Activated T-helper 17 cell treated with anti-CD3 and anti-CD28 coated beads, Interleukin-2, amount 50 U/mL, for 72 hours (primary cell): ENCODE results near the gene FOXF1. TPM values are rescaled to one million over a fixed set of nuclear protein-coding genes. Genes with fewer than 3 reads are reported as not detected.

Experiments used
- ATAC-seq: fragments of 150-1000 bp; cut with Tn5 transposase; replicated peaks from 2 replicates; pipeline ENCODE4 v1.10.0; 2021; ENCODE audit warnings: mild to moderate bottlenecking, moderate library complexity
- H3K27ac Mint-ChIP-seq: one replicate; pipeline ENCODE4 v1.8.0; 2022; ENCODE audit warnings: mixed read lengths
- H3K27me3 Mint-ChIP-seq: one replicate; pipeline ENCODE4 v1.8.0; 2022; ENCODE audit warnings: mixed read lengths
- H3K36me3 Mint-ChIP-seq: one replicate; pipeline ENCODE4 v1.8.0; 2022; ENCODE audit warnings: low read depth, mild to moderate bottlenecking, mixed read lengths
- H3K4me1 Mint-ChIP-seq: one replicate; pipeline ENCODE4 v1.8.0; 2022; ENCODE audit warnings: mixed read lengths
- H3K4me3 Mint-ChIP-seq: one replicate; pipeline ENCODE4 v1.8.0; 2022; ENCODE audit warnings: mild to moderate bottlenecking, mixed read lengths
- H3K9me3 Mint-ChIP-seq: one replicate; pipeline ENCODE4 v1.8.0; 2022; ENCODE audit warnings: mixed read lengths
- total RNA-seq, 2 donors: library from RNA; stranded (reverse); gene quantifications; one replicate each; pipeline ENCODE4 v1.2.3, GENCODE V29; 2022

Gene FOXF1
- total RNA-seq, 2 donors from 2014 or later = not detected

DNA sequence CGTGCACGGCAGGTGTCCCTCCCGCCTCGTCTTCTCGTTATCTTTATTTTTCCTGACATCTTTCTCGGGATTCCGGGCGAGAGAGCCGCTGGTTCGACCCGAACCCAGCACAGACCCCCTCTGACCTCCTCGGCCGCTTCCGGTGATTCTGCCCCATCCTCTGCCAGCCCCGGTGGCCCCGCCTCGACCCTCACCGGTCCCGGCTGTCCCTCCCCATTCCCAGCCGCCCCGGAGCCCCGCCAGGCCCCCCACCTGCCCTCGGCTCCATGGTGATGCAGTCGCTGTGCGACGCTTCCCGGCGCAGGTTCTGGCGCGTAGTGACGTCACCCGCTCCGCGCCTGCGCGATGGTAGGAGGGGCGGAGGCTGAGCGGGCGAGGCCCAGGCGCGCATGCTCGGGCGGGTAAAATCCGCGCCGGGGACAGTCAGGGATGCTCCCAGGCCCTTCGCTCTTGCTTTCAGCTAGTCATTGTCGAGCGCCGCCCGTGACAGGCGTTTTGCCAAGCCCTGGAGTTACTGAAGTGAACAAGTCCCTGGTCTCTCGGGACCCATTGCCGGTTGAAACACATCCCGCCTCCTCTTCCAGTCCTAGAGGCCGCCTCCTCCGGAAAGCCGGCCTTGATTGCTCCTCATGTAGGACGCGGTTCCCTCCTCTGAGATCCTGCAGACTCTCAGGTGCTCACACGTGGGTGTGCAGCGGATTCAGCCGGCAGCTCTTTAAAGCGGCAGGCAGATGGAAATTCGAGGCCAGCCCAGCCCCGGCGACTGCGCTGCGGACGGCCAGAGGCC is 44.8 kb downstream of the FOXF1 start, which contains the start of gene MTHFSD:
MTHFSD (minus strand) TSS at position 319 of the 787 bp plus-strand sequence; CDS start at position 268, 51 bp downstream.
- Mint-ChIP-seq H3K4me3 (peak within 1 kb of the TSS; percentile 89), H3K36me3 (peaks cover 38% of the 10 kb centered on the region), H3K4me1 (no peaks in the 10 kb centered on the region), H3K27ac (peak within 1 kb of the TSS; percentile 97), H3K27me3 (peaks cover 8% of the 10 kb centered on the region), H3K9me3 (no peaks in the 10 kb centered on the region)
- ATAC-seq = peak; percentile 93

DNA sequence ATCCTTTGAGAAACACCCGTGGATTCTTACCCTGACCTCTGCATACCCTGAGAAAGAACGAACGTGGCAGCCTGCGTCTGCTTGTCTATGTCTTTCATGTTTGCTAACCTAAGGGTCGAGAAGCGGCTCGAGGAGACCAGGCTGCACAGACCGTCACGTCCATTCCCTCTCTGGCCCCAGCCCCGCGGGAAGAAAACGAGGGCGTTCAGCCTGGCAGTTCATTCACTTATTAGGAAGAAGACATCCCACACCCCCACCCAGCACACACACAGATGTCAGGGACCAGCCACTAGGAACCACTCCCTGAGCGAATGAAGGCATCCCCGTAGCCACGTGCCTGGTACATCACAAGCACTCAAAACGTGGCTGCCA is 45.4 kb downstream of the FOXF1 start:
- H3K27ac Mint-ChIP-seq = peak overlapping the region; percentile 97
- ATAC-seq = no peak

DNA sequence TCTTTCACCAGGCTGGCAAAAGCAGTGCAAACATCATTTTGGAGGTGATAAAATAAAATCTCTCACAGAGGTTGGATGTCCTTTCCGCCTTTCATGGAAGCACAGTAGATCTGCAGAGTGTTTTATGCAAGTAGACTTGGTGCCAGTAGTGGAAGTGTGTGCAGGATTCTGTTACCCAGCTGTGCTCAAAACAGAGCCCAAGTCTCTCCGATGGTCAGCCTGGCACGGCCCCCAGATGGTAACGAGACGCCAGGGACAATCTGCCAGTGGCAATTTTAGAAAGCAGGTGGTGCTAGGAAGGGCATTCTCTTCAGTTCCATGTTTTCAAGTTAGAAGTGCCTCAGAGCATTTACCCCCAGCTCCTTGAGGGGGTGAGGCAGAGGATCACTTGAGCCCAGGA is 46.2 kb downstream of the FOXF1 start:
- Mint-ChIP-seq H3K27ac (no peak overlapping the region), H3K9me3 (no peaks in the 10 kb centered on the region), H3K4me1 (no peaks in the 10 kb centered on the region), H3K36me3 (peaks cover 27% of the 10 kb centered on the region), H3K27me3 (peaks cover 11% of the 10 kb centered on the region), H3K4me3 (peak overlapping the region; percentile 89)
- ATAC-seq = no peak

More for the DNA sequence above, 45.4 kb downstream of the FOXF1 start:
- no peaks in the 10 kb centered on the region for H3K9me3 Mint-ChIP-seq
- H3K4me1 Mint-ChIP-seq = no peaks in the 10 kb centered on the region
- H3K36me3 Mint-ChIP-seq = peaks cover 33% of the 10 kb centered on the region
- peak overlapping the region; percentile 89 for H3K4me3 Mint-ChIP-seq
- peaks cover 11% of the 10 kb centered on the region for H3K27me3 Mint-ChIP-seq

DNA sequence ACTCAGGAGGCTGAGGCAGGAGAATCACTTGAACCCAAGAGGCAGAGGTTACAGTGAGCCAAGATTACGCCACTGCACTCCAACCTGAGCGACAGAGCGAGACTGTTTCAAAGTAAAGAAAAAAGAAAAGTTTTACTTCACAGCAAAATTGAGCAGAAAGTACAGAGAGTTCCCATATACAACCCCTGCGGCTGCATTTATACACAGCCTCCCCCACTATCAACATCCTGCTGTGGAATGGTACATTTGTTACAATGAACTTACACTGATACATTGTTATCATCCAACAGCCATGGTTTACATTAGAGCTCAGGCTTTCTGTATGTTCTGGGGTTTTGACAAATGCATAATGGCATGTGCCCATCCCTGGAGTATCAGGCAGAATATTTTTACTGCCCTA is 47.3 kb downstream of the FOXF1 start:
- H3K4me3 Mint-ChIP-seq = no peak overlapping the region
- no peaks in the 10 kb centered on the region for H3K4me1 Mint-ChIP-seq
- no peak overlapping the region for H3K27ac Mint-ChIP-seq
- no peak for ATAC-seq
- peaks cover 22% of the 10 kb centered on the region for H3K36me3 Mint-ChIP-seq
- peaks cover 15% of the 10 kb centered on the region for H3K27me3 Mint-ChIP-seq
- no peaks in the 10 kb centered on the region for H3K9me3 Mint-ChIP-seq

DNA sequence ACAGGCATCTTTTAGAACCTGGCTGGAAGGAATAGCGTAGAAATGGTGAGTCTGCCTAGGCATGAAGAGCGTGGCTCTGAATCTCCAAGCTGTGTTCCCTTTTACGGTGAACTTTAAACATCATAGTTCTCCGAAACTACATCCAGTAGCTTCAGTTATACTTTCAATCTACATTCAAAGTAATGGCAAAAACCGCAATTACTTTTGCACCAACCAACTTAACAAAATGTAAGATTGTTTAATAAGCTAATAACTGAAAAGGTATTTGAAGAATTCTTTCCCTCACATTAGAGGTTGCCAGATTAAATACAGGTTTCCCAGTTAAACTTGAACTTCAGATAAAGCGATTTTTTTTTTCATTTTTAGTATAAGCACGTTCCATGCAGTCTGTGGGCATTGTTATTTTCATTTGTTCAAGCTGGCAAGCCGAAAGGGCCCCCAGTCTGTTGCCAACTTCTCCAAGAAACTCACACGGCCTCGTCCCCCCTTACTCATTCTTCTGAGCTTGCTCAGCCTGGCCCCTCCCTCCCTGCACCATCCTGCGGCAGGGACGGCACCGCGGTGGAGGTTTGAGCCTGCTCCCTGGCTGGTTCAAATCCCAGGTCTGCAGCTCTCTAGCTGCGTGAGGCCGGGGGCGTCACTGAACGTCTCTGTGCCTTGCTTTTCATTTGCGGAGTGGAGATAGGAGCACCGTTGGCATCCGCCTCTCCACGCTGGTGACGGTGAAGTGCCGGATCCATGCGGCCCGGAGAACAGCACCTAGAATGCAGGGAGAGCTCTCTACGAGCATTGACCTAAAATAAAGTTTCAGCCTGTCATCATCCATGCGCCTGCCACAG is 48.2 kb downstream of the FOXF1 start:
- Mint-ChIP-seq H3K4me3 (no peak overlapping the region), H3K27me3 (peaks cover 19% of the 10 kb centered on the region), H3K4me1 (no peaks in the 10 kb centered on the region), H3K36me3 (peaks cover 16% of the 10 kb centered on the region), H3K27ac (no peak overlapping the region), H3K9me3 (no peaks in the 10 kb centered on the region)
- no peak for ATAC-seq

DNA sequence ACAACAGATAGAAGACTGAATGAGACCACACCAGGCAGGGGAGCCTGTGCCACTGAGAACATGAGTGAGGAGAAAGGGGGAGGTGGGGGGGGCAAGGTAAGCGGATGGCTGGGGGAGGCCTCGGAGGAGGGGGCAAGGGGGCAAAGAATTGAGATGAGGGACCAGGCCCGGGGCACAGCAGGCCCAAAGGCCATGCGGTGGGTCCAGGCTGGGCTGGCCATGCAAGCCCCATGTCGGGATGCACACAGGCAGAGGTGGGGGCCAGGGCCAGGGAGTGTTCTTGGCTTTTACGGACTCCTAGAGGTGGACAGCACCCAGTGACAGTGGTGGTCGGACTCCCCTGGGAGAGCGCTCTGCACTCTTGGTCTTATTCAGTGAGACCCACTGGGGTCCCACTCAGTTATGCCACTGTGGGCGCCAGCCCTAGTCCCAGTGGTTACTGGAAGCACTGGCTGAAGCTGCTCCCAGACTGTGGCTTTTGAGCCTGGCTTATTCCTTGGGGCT is 49.5 kb downstream of the FOXF1 start:
- H3K4me3 Mint-ChIP-seq = no peak overlapping the region
- H3K9me3 Mint-ChIP-seq = no peaks in the 10 kb centered on the region
- H3K27ac Mint-ChIP-seq = no peak overlapping the region
- H3K27me3 Mint-ChIP-seq = peaks cover 31% of the 10 kb centered on the region
- no peak for ATAC-seq
- H3K4me1 Mint-ChIP-seq = peaks cover 5% of the 10 kb centered on the region
- peaks cover 8% of the 10 kb centered on the region for H3K36me3 Mint-ChIP-seq

DNA sequence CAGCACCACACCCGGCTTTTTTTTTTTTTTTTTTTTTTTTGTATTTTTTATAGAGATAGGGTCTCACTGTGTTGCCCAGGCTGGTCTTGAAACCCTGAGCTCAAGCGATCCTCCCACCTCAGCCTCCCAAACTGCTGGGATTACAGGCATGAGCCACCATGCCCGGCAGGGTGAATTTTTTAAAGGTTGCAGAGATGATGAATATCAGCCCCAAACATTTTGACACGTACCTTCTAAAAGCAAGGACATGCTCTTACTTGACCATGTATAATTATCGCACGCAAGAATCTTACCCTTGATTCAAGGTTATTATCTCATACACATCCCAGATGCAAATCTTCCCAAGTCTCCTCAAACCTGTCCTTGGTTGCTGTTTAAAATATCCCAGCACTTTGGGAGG is 52.0 kb downstream of the FOXF1 start:
- Mint-ChIP-seq H3K27ac (no peak overlapping the region), H3K4me1 (peaks cover 5% of the 10 kb centered on the region), H3K4me3 (no peak overlapping the region), H3K36me3 (no peaks in the 10 kb centered on the region), H3K27me3 (peaks cover 37% of the 10 kb centered on the region), H3K9me3 (no peaks in the 10 kb centered on the region)
- no peak for ATAC-seq

DNA sequence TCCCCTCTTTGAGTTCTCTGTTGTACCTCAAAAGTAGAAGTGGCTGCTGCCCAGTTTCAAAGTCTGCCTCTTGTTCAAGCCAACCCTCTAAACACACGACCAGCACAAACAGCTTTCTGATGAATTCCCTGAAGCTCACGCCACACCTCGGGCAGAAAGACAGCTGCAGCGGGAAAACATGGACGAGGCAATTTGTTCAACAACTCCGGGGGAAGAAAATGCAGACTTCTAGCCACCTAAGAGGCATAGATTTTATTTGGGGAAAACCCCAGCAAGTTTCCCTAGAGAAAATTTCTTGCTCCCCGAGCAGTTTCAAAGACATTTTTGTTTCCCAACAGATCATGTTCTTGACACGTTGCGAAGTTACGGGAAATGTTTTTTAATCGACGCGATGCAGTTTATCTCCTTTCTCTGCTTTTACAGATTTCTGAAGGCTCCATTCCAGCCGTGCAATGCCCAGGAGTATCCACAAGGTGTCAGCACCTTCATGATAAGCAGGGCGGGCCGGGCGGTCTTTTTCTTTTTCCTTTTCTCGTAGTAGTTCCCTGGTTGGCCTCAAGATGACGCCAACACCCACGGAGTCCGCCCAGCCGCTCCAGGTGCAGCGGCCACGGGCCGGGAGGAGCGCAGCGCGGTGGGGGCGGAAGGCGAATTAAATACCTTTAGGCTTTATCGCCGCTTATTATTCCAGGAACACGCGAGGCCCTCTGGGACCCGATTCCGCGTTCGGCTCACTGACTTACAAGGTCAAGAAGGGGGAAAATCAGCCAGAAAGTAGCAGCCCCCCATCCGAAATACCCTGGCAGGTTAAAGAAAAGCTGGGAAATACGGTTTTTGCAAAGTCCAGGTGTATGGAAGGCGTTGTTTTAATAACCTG is 53.4 kb downstream of the FOXF1 start:
- no peaks in the 10 kb centered on the region for H3K36me3 Mint-ChIP-seq

More for the DNA sequence above, 53.4 kb downstream of the FOXF1 start:
- no peak overlapping the region for H3K27ac Mint-ChIP-seq
- H3K9me3 Mint-ChIP-seq = no peaks in the 10 kb centered on the region
- peaks cover 33% of the 10 kb centered on the region for H3K27me3 Mint-ChIP-seq
- peaks cover 5% of the 10 kb centered on the region for H3K4me1 Mint-ChIP-seq
- H3K4me3 Mint-ChIP-seq = peak overlapping the region; percentile 50
- peak; percentile 87 for ATAC-seq

Other genes starting within 250 kb of the FOXF1 start
- gene MTHFSD, start 44.7 kb downstream of the FOXF1 start, total RNA-seq = 10 to 100 TPM; 17.1 to 19.3 TPM
- not detected for gene FOXC2, start 56.3 kb downstream of the FOXF1 start, total RNA-seq
- not detected for gene FOXL1, start 68.0 kb downstream of the FOXF1 start, total RNA-seq